Sciatic nerve (tissue), 2 donors: ENCODE results near the gene RHEB. TPM values are rescaled to one million over a fixed set of nuclear protein-coding genes. Genes with fewer than 3 reads are reported as not detected.

Source experiments
- ATAC-seq: fragments of 200-7000 bp; cut with Tn5 transposase; one replicate; pipeline ENCODE4 v1.9.1; 2020; ENCODE audit warnings: mild to moderate bottlenecking, moderate library complexity
- DNase-seq: peaks from one replicate; pipeline ENCODE4 v3.0.0-alpha.2; 2020; ENCODE audit warnings: low spot score
- intact Hi-C: fragments of 100-400 bp; cut with DNase I; formaldehyde crosslinking; loops from one replicate; pipeline ENCODE4 v1.14.2; 2022
- total RNA-seq: library from RNA; stranded (reverse); fragmentation: NEBNext Ultra II Directional; extraction: Animal tissue kit (Norgen Biotek cat#: 25700); gene quantifications from one replicate; pipeline ENCODE4 v1.2.1, GENCODE V29; 2021
- donor health status: DM: no; HTN: no; CAD: no.
- donor health status: DM: no; HTN: no; CAD: no.

The RHEB gene
- total RNA-seq, 1 donor from 2014 or later = 113 TPM

DNA sequence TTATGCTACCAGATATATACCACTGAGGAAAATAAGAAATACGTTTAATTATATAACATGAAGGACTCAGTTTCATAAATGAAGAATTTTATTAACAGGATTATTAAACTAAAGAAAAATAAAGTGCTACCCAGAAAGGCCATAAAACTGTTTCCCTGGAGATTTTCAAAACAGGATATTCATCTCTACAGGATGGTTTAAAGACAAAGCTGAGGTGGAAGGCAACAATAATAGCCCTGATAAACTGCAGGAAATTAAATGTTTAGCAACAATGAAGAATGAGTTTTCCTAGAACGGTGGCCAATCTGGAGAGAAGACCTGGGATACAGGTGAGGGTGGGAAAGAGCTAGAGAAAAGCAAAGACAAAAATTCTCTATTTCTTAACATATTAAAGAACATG is 11.9 kb downstream of the RHEB start:
- no peak for DNase-seq
- intact Hi-C loops = no loop called here
- ATAC-seq = no peak

DNA sequence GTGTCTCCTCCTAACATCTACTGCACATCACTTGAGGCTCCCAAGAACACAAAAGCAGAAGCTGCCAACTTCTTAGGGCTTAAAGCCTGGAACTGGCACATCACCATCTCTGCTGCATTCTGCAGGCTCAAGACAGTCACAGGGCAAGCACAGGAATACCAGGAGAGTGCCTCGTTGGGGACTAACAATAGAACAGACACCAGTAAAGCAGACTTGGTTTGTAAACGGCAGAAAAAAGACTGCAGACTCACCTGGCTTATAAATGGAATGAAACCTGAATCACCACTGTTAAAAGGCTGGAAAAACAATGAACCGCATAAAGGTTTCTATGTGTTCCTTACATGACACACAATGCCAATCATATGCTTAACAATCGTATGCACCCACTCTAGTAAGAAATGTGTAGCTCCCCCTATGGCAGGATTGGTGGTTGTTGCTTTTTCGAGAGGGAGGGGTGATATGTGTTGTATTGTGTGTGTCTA is 12.8 kb downstream of the RHEB start:
- DNase-seq (no peak), ATAC-seq (no peak)
- intact Hi-C loops = no loop called here

DNA sequence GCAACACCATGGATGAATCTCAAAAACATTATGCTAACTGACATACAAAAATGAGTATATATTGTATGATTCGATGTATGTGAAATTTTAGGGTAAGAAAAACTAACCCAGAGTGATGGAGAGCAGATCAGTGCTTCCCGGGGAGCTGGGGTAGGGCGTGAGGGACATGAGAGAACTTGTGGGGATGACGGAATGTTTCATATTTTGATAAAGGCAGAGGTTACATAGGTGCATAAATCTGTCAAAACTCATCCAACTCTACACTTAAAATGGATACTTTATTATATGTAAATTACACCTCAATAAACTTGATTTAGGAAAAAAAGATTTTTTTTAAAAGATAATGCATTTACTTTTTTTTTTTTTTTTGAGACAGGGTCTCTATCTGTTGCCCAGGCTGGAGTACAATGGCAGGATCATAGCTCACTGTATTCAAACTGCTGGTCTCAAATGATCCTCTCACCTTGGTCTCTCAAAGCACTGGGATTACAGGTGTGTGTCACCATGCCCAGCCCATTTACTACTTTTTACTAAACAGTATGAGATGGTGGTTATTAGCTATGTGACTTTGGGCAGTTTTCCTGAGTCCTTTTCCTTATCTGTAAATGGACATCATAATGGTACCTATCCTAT is 13.7 kb downstream of the RHEB start:
- DNase-seq (no peak), ATAC-seq (no peak)
- intact Hi-C loops = no loop called here

DNA sequence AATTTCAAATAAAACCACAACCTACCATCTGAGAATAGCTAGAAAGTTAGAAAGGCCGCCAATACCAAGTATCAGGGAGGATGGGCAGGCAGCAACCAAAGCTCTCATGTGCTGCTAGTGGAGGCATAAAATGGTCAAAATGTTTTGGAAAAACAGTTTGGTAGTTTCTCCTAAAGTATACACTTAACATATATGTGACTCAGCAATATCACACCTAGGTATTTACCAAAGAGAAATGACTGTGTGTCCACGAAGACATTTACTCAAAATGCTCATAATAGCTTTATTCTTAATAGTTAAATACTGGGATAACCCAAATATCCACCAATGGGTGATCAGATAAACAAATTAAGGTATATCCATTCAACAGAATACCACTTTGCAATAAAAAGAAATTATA is 14.3 kb downstream of the RHEB start:
- intact Hi-C loops = no loop called here
- ATAC-seq (no peak), DNase-seq (no peak)

DNA sequence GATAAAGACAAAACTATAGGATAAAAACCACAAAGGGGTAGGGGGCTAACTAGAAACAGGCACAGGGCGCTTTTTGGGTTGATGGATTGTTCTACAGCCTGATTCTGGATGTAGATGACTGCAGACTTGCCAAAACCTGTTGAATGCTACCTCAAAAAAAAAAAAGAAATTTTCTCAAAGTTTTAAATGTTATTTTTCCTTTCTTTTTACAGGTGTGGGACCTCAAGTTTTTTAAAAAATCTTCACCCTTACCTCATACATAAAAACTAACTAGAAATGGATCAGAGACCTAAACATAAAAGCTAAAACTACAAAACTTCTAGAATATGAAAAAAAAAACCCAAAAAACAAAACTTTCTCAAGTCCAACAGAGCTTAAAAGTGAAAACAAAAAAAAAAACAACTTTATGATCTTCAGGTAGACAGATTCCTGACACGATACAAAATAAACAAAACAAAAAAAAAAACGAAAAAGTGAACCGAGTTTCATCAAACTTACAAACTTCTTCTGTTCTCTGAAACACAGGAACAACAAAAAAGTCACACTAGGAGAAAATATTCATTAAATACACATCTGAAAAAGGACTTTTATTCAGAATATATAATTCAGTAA is 14.9 kb downstream of the RHEB start:
- DNase-seq = no peak
- intact Hi-C loops = no loop called here
- ATAC-seq = no peak

DNA sequence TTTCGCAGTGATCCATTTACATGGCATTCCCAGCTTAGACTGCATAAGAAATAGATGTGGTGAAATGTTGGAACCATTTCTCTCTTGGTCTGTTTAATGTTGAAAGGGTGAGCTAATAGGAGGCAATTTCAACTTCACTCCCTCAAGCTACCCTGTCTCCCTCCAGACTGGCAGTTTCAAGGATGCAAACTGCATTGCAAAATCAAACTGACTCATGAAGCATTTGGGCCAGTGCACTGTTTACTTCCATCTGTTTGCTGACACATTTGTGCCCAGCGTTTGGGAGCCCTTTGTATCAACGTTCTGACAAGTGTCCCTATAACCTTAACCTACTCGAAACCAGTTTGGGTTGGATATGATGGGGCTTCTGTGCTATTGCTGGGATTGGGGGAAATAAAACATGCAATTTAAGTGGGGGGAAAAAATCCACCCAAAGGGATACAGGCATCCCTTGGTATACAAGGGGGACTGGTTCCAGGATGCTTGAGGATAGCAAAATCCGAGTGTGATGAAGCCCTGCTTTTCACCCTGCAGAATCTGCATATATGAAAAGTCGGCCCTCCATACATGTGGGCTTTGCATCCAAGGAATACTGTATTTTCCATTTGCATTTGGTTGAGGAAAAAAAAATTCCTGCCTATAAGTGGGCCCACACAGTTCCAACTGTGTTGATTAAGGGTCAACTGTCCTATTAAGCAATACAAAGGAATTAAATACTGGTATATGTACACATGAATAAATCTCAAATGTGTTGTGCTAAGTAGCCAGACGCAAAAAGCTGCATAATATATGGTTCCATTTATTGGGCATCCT is 15.6 kb downstream of the RHEB start:
- DNase-seq = no peak
- intact Hi-C loops = no loop called here

DNA sequence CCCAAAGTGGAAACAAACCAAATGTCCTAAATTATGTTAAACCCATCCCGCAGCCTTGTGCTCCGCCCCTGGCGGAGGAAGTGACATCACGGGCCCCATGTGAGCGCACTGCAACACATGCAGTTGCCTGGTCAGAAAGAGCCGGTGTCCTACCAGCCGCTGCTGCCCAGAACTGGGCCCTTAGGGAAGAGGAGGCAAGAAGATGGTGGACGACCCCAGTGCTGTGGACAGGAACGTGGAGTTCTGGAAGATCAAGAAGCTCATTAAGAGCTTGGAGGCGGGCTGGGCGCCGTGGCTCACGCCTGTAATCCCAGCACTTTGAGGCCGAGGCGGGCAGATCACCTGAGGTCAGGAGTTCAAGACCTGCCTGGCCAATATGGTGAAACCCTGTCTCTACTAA is 18.0 kb downstream of the RHEB start:
- intact Hi-C loops = no loop called here
- DNase-seq (no peak), ATAC-seq (no peak)

More for the DNA sequence above, 15.6 kb downstream of the RHEB start:
- peak; percentile 85 for ATAC-seq

DNA sequence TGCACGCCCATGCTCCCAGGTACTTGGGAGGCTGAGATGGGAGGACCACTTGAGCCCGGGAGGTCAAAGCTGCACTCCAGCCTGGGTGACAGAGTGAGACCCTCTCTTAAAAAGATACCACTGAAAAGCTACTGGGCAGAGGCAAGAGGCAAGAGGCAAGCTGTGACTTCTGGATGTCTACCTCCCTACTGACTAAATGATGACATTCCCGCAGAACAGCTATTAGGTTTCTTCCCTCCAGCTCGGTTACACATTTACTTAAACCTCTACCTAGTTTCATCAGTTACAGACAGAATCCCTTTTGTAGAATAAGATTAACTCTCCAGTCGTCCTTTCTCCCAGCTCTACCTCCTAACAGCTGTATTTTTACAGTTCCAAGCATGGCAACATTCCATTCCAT is 21.2 kb downstream of the RHEB start:
- no peak for ATAC-seq
- intact Hi-C loops = no loop called here
- no peak for DNase-seq

DNA sequence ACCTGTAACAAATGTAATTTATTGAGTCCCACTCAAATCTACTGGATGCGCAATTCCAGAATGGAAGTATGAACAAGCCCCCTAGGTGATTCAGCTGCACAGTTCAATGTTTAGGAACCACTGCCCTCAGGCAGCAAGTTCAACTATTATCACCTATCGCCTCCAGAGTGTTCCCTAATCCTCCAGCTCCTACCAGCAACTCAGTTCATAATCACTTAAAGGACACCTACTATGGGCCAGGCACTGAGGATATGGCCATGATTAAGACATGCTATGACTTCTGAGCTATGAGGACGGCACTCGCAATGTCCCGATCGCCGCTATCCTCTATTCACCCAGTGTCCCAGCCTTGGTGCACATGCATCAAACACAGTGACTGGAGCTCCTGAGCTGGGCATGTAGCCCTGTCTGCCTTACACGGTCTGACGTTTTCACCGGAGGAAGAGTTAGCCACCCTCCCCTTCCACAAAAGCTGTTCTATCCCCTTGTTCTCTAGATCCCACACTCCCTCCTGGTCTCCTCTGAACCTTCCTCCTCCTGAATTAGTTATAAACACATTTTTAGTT is 22.3 kb downstream of the RHEB start:
- no peak for DNase-seq
- intact Hi-C loops = no loop called here
- ATAC-seq = no peak

DNA sequence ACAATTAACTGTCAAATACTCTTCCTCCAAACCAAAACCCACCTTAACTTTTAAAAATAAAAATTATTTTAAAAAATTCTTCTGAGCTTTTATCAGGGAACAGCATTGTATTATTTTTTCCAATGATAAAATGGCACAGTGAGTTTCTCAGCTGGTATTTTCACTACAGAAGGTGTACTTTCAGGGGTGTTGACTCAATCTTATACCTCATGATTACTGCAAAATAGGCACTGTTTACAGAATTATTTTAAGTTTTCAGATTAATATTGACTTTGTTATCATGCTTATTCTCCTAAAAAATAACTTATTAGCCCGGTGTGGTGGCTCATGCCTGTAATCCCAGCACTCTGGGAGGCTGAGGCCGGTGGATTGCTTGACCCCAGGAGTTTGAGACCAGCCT is 24.3 kb downstream of the RHEB start:
- DNase-seq (no peak), ATAC-seq (no peak)
- intact Hi-C loops = no loop called here

DNA sequence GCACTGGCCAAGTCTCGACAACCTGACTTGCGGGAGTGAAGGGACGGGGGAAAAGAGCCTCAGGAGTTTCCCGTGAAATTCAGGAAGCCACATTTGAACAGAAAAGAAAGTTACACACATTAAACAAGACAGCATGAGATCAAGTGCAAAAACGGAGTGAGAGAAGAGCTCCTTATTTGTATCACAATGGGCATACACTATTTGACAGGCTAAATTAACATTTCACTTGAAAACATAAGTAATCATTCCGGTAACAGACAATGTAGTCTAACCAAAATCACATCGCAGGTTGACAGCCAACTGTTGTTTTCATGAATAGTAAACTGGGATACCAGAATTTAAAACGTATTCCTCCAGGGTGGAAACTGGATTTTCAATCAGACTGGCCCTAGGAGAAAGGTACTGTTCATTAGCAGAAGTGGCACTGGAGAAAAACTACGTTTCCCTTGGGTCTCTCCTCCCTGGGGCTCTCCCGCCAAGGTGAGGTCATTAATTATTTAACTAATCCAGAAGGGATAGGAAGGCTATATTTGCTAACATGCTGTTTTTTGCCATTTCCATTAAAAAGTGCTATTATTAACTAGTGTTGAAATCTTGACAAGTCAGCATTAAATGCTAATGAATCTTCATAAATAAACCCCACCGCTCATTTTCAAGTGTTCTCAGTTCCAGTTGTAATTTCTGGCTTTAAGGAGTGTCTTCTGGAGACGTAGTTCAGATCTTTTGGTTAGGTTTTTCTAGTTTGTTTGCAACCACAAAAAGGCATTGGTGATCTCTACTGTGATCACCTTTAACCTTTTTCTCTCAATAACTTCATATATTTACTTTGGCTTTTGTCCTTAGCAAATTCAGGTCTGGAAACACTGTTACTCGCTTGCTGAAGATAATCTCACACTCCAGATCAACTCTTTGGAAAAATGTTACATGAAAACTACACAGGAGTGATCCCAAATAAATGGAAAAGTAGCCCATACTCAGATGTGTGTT is 25.1 kb downstream of the RHEB start:
- intact Hi-C loops = no loop called here
- DNase-seq (no peak), ATAC-seq (peak; percentile 44)

DNA sequence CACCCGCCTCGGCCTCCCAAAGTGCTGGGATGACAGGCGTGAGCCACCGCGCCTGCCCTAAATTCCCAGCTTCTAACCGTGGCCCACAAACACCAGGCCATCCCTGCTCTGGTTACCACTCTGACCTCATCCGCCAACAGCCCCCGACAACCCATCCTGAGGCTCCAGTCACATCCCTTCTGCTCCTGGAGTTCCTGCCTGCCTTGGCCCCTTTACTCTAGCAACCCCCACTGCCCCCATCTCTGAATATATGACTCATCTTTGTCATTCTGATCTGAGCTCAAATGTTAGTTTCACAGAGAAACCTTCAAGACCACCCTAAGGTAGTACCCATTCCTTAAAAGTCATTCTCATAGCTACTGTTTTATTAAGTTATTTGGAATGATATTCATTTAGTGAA is 26.6 kb downstream of the RHEB start:
- intact Hi-C loops = no loop called here
- no peak for ATAC-seq
- no peak for DNase-seq

DNA sequence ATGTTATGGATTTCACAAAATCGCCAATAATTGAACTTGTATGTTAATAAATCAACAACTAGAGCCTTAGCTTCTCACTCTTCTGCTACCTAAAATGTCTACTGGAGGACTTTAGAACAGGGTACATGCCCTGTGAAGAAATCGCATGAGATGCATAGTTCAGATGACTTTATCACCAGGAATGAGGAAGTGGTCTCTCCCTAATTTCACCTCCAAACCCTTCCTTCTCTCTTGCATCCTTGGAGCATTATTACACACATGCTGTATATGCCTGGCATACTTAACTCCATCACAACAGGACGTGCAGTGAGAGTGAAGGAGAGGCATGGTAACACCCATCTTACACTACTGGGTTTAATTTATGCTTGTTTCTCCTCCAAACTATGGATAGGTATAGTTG is 27.8 kb downstream of the RHEB start:
- intact Hi-C loops = no loop called here
- DNase-seq (no peak), ATAC-seq (no peak)

DNA sequence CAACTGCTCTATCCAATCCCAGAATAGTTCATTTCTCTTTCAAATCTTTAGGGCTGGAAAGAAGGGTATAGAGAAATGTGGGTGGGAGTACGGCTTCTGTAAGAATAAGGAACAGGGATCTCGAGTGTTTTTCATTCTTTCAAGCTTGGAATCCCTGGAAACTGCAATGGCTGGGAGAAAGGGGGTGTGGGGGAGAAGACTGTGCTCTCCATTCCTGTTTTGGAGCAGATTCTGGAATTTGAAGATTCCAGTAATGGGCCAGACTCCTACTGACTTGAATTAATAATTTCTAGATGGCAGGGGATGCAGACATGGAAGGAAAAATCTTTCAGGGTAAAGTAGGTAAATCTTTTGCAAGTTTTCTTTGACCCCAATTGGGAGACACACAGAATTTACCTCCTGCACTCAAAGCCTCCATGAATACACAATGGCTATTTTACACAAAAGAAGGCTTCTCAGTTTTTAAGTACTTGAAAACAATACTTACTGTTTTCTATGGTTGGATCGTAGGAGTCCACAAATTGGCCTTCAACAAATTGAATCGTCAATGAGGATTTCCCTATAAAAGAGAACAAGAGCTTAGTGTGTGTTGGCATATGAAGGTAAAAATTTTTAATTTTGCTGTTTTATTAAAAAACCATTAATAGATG is 29.1 kb downstream of the RHEB start:
- intact Hi-C loops = no loop called here
- ATAC-seq = no peak
- DNase-seq = no peak

DNA sequence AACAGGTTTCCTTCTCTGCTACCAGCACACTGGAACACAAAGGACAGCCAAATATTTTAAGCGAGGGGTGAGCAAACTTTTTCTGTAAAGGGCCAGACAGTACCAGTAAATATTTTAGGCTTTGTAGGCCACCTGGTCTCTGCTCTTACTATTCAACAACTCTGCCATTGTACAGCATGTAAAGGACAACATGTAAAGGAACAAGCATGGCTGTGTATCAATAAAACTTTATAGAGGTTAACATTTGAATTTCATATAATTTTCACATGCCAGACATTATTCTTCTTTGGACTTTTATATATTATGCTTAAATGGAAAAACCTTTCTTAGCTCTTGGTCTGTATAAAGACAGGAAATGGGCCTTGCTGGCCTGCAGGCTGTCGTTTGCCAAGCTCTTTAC is 30.2 kb downstream of the RHEB start:
- intact Hi-C loops = no loop called here
- DNase-seq (no peak), ATAC-seq (no peak)

DNA sequence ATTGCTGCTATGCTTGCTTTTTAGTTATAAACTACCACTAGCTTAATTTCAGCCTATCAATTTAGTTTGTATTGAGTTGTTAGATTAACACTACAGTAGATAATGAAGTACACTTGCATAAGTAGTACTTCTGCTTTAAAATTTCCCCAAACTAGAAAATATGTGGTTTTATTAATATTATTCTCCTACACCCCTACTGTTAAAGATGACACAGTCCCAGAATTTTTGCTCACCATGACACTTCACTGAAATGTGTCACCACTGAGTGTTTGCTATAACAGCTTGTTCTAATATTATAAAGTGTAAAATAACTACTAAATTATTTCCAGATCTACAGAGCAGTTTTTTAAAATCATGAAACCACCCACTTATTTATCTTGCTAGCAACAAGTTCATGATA is 31.6 kb downstream of the RHEB start:
- ATAC-seq = no peak
- intact Hi-C loops = no loop called here
- no peak for DNase-seq

DNA sequence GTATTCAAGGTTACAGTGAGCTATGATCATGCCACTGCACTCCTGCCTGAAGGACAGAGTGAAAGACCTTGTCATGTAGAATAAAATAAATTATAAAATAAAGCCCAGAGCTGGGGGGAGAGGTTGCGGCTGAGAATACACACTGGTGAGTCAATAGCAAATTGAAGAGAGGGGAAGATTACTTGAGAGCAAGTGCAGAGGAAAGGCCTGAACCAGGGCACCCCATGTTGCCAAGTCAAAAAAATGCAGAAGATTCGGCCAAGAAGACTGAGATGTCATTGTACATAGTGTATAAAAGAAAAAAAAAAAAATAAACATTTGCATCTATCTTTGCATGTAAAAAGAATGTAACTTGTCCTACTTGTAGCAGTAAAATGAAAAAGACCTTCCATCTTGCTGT is 32.5 kb downstream of the RHEB start:
- intact Hi-C loops = no loop called here
- no peak for ATAC-seq
- DNase-seq = no peak

DNA sequence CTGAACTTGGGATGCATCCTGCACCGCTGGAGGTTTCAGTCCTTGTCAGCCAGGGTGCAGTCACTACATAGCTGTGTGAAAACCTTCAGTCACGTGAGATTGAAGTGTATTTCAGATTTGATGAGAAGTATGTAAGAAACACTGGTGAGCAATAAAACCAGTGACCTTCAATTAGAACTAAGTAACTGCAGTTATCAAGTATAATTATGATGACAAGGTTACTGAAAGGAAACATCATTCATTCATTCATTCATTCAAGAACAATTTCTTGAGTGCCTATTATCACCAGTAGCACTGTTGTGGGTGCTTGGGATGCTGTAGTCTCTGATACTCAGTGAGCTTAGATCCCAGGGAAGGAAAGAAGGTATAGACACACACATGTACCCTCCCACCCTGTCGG is 33.6 kb downstream of the RHEB start:
- DNase-seq (no peak), ATAC-seq (no peak)
- intact Hi-C loops = no loop called here
